HG02852 (cell line): ENCODE results near the gene UBAP2L.
"Not testable (repeated sequence)": the region's sequence is repeated elsewhere in the genome, so short reads cannot be mapped to it uniquely, and the experiment has no call there.

Source experiments
- ATAC-seq: cut with Tn5 transposase; IDR thresholded peaks from one replicate; pipeline ENCODE4 v1.9.1; 2021; ENCODE audit warnings: mild to moderate bottlenecking, moderate library complexity; ENCODE audit not compliant: unreplicated experiment

UBAP2L gene

DNA sequence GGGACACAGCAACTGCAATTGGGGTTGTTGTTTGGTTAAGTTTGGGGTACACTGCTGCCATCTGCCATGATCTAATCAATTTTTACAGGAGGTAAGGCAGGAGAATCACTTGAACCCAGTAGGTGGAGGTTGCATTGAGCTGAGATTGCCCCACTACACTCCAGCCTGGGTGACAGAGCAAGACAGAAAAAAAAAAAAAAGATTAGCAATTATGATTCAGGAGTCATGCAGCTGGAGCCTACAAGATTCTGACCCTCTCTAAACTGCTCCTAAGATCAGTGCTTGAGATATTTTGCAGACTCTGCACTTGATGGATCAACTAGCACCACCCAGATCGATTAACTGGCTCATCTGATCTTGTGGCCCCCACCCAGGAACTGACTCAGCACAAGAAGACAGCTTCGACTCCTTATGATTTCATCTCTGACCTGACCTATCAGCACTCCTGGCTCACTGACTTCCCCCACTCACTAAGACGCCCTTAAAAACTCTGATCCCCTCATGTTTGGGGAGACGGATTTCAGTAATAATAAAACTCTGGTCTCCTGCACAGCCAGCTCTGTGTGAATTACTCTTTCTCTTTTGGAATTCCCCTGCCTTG, 87.0 kb downstream of the UBAP2L start:
- ATAC-seq: not testable (repeated sequence)

- ATAC-seq: not testable (repeated sequence)
Observed at GRCh38 chr1:154309136-154309535, 88.4 kb downstream of the UBAP2L start.

- not testable (repeated sequence) for ATAC-seq
Observed at GRCh38 chr1:154312229-154313065, 91.7 kb downstream of the UBAP2L start.

GRCh38 chr1:154313066-154313356, 92.3 kb downstream of the UBAP2L start:
- no peak for ATAC-seq

- ATAC-seq: not testable (repeated sequence)
Observed at GRCh38 chr1:154314226-154314625, 93.5 kb downstream of the UBAP2L start.

DNA sequence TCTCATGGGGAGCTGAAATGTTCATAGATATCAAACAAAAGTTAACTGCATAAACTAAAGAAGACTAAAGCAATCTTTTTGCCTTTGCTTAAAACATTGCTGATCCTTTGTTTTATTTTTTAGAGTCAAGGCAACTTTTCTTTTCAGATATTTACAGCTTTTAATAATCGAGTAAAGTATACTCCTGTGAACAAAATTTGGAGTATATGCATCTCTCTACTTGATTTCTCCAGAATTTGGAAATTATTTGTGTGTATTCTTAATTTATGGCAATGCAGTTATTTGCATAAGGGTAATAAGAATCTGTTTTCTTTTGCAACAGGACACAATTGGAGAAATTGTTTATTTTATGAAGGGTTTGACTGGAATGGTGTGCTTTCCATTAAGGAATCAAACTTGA, 95.9 kb downstream of the UBAP2L start:
- ATAC-seq: no peak

DNA sequence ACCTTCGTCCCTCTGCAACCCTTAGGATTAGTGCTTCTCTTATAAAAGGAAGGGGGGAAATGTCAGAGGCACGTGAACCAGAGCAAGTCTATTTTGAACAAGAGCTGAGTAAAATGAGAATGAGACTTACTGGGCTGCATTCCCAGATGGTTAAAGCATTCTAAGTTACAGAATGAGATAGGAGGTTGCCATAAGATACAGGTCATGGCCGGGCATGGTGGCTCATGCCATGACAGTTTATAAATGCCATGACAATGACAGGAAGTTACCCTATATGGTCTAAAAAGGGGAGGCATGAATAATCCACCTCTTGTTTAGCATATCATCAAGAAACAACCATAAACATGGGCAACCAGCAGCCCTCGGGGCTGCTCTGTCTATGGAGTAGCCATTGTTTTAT, 97.6 kb downstream of the UBAP2L start:
- no peak for ATAC-seq
